ENCODE measurements around the gene TAF7L.

DNA sequence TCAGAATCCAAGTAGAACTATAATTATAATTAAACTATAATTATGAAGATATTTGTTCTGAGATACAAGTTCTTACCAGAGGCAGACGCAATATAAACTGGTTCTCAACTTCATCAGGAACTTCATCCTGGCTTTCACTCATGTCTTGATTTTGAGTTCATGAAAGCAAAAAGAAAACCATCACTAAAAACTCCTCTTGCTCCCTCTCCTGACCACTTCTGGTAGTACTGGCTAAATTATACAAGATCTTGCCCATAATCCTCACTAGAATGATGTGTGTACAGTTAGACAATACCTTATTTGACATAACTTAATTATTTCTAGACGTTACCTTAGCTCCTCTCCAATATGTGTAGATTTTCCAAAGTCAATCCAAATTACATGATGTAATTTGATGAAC, 3.7 kb downstream of the TAF7L start:
- TF ChIP-seq, protein P1, sequence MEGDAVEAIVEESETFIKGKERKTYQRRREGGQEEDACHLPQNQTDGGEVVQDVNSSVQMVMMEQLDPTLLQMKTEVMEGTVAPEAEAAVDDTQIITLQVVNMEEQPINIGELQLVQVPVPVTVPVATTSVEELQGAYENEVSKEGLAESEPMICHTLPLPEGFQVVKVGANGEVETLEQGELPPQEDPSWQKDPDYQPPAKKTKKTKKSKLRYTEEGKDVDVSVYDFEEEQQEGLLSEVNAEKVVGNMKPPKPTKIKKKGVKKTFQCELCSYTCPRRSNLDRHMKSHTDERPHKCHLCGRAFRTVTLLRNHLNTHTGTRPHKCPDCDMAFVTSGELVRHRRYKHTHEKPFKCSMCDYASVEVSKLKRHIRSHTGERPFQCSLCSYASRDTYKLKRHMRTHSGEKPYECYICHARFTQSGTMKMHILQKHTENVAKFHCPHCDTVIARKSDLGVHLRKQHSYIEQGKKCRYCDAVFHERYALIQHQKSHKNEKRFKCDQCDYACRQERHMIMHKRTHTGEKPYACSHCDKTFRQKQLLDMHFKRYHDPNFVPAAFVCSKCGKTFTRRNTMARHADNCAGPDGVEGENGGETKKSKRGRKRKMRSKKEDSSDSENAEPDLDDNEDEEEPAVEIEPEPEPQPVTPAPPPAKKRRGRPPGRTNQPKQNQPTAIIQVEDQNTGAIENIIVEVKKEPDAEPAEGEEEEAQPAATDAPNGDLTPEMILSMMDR (IDR thresholded peaks at IDR 0.05), result peak; percentile 68; the same call in 1 of the 2 replicates
- no peak for TF ChIP-seq POLR2AphosphoS5 (IDR thresholded peaks at IDR 0.05; ENCODE audit: low read depth, low read length)
- TF ChIP-seq REST (IDR thresholded peaks at IDR 0.05; ENCODE audit: insufficient read depth in 1 of 2, low read depth in 2 of 2, low read length in 1 of 2), result no peak
- TF ChIP-seq SIN3A (IDR thresholded peaks at IDR 0.05; ENCODE audit: borderline replicate concordance, insufficient read depth, low read depth, low read length), result no peak
- TF ChIP-seq TCF7L2 (IDR thresholded peaks at IDR 0.05; ENCODE audit: low read depth, low read length), result no peak

Measured in Panc1 (cell line).